Suprapubic skin (tissue), 4 donors: ENCODE results near the gene ETS1.

ENCODE experiments used
- CTCF ChIP-seq, 2 donors: fragments of 200-600 bp in 1 of 2; fragments of 450-650 bp in 1 of 2; sonication (generic) in 1 of 2; IDR thresholded peaks; one replicate each; pipeline ENCODE4 v1.5.1; 2016 to 2019; ENCODE audit warnings: antibody characterized with exemption in 2 of 2, mild to moderate bottlenecking in 1 of 2, moderate library complexity in 1 of 2
- POLR2A ChIP-seq, 2 donors: fragments of 450-650 bp; IDR thresholded peaks; one replicate each; pipeline ENCODE4 v1.6.1; 2017; ENCODE audit warnings: antibody characterized with exemption in 2 of 2, mild to moderate bottlenecking in 2 of 2, moderate library complexity in 2 of 2
- POLR2AphosphoS5 ChIP-seq, 3 donors: sonication (generic); formaldehyde crosslinking; IDR thresholded peaks; one replicate each; pipeline ENCODE4 v1.6.1; 2017; ENCODE audit warnings: antibody characterized with exemption in 3 of 3

DNA sequence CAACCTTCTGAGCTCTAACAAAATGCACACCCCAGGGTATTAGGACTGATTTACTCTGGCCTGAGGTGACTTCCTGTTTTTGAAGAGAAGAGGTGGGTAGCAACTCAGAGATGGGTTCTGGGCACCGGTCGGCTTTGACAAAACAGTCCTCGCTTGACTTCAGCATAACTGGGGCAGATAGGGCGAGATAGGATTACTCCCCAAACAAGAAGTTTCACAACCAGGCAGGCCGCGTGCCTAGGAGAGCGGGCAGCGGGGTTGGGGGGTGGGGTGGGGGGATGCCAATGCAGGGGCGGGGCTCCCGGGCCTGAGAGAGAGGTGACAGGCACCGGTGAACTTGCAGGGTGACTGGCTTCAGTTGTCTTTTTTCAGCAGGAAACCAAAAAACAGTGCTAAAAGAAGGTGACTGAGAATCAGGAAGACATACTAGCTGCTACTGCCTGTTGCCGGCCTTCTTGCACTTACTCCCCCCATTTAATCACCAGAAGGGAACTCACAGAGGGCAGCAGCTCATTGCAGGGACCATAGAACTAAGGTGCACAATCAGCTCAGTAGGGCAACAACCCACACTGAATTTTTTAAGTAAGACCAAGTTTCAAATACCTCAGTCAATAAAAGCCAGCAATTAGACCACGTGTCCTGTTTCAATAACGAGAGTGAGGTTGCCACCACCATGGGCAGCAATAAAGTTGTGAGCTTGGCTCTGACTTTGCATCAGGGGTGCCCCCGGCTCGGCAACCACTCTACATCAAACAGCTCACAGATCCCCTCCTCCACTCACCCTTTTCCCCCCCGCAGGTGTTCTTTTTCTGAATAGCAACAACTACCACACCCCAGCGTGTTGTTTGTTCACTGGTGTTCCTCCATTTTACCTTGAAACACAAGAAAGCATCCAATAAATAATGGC, 37.2 kb upstream of the ETS1 start:
- TF ChIP-seq CTCF (IDR thresholded peaks at IDR 0.05), result no peak
- TF ChIP-seq POLR2A (IDR thresholded peaks at IDR 0.05), result no peak
- TF ChIP-seq POLR2AphosphoS5 (IDR thresholded peaks at IDR 0.05), result no peak
